Fibroblast of mammary gland (primary cell): Measurements from ENCODE around the gene MMP24OS.

Experiments used
- DNase-seq: peaks from one replicate; pipeline ENCODE4 v3.0.0-alpha.2; 2010; ENCODE audit warnings: low read depth
- H3K4me3 ChIP-seq: 2 replicates; pipeline ENCODE4 v1.5.1; 2011; ENCODE audit warnings: low read depth, mild to moderate bottlenecking, low read length, moderate library complexity; ENCODE audit not compliant: control insufficient read depth
- CTCF ChIP-seq: conservative IDR thresholded peaks from 2 replicates; pipeline ENCODE4 v1.5.1; 2011; ENCODE audit warnings: low read depth, low read length, inconsistent platforms; ENCODE audit not compliant: control insufficient read depth, insufficient read depth

MMP24OS gene

GRCh38 chr20:35286899-35287508, 9.1 kb upstream of the MMP24OS start:
- no peak for DNase-seq
- TF ChIP-seq CTCF, result no peak
- H3K4me3 ChIP-seq, result no peak overlapping the region

GRCh38 chr20:35286077-35286898, 8.4 kb upstream of the MMP24OS start:
- H3K4me3 ChIP-seq, result no peak overlapping the region
- DNase-seq, result no peak
- no peak for TF ChIP-seq CTCF

- no peak for TF ChIP-seq CTCF
- DNase-seq, result peak; percentile 74
- H3K4me3 ChIP-seq, result no peak overlapping the region
These were observed 7.8 kb upstream of the MMP24OS start for GRCh38 chr20:35285806-35286076.

GRCh38 chr20:35284992-35285805, 7.3 kb upstream of the MMP24OS start:
- H3K4me3 ChIP-seq, result peak overlapping the region; percentile 88
- TF ChIP-seq CTCF, result no peak
- no peak for DNase-seq

- peak within 1 kb of the TSS; percentile 88 for H3K4me3 ChIP-seq
- peak; percentile 85 for DNase-seq
- no peak for TF ChIP-seq CTCF
These were observed 6.5 kb upstream of the MMP24OS start, which contains the start of gene EIF6 for GRCh38 chr20:35284267-35284991. TSS of gene EIF6 (minus strand) at chr20:35284772. CDS start at chr20:35284487, 285 bp downstream.
